Progenitor cell of endocrine pancreas (in vitro differentiated cells): ENCODE results near the gene SMIM35. TPM values are rescaled to one million over a fixed set of nuclear protein-coding genes. Genes with fewer than 3 reads are reported as not detected.

Experiments used
- DNase-seq: peaks from one replicate; pipeline ENCODE4 v3.0.0; 2021; ENCODE audit warnings: low spot score; ENCODE audit not compliant: unreplicated experiment
- H3K27ac Mint-ChIP-seq: 2 replicates; pipeline ENCODE4 v1.8.0; 2021; ENCODE audit warnings: mild to moderate bottlenecking, moderate library complexity, mixed read lengths
- H3K27me3 Mint-ChIP-seq: 2 replicates; pipeline ENCODE4 v1.8.0; 2021; ENCODE audit warnings: mixed read lengths
- H3K36me3 Mint-ChIP-seq: 2 replicates; pipeline ENCODE4 v1.8.0; 2022; ENCODE audit warnings: mixed read lengths; ENCODE audit not compliant: insufficient read depth
- H3K4me1 Mint-ChIP-seq: 2 replicates; pipeline ENCODE4 v1.8.0; 2021; ENCODE audit warnings: low read depth, mixed read lengths
- H3K4me3 Mint-ChIP-seq: 2 replicates; pipeline ENCODE4 v1.8.0; 2021; ENCODE audit warnings: low read depth, mild to moderate bottlenecking, moderate library complexity, mixed read lengths
- H3K9me3 Mint-ChIP-seq: 2 replicates; pipeline ENCODE4 v1.8.0; 2021; ENCODE audit warnings: low read depth, mixed read lengths
- CTCF ChIP-seq: fragments of 200-600 bp; sonication (generic); IDR thresholded peaks from one replicate; pipeline ENCODE4 v1.5.0; 2021; ENCODE audit warnings: antibody characterized with exemption, mild to moderate bottlenecking; ENCODE audit not compliant: unreplicated experiment
- total RNA-seq: library from RNA; stranded (reverse); gene quantifications from 2 replicates; pipeline ENCODE4 v1.2.1, GENCODE V29; 2021

SMIM35 gene
- total RNA-seq, 1 donor from 2014 or later, result not detected

- Mint-ChIP-seq H3K9me3 (peaks cover 5% of the 10 kb centered on the region), H3K4me3 (no peak overlapping the region), H3K27ac (no peak overlapping the region), H3K4me1 (no peaks in the 10 kb centered on the region), H3K36me3 (no peaks in the 10 kb centered on the region), H3K27me3 (peaks cover 13% of the 10 kb centered on the region)
- DNase-seq, result no peak
- no peak for TF ChIP-seq CTCF
Observed at GRCh38 chr11:117999354-117999993, 87.3 kb downstream of the SMIM35 start.

DNA sequence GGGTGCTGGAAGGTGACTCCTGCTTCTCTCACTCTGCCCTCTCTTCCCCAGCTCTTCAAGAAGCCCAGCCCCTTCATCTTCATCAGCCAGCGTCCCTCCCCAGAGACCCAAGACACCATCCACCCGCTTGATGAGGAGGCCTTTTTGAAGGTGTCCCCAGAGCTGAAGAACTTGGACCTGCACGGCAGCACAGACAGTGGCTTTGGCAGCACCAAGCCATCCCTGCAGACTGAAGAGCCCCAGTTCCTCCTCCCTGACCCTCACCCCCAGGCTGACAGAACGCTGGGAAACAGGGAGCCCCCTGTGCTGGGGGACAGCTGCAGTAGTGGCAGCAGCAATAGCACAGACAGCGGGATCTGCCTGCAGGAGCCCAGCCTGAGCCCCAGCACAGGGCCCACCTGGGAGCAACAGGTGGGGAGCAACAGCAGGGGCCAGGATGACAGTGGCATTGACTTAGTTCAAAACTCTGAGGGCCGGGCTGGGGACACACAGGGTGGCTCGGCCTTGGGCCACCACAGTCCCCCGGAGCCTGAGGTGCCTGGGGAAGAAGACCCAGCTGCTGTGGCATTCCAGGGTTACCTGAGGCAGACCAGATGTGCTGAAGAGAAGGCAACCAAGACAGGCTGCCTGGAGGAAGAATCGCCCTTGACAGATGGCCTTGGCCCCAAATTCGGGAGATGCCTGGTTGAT is 88.0 kb downstream of the SMIM35 start:
- Mint-ChIP-seq H3K27me3 (peaks cover 8% of the 10 kb centered on the region), H3K4me3 (no peak overlapping the region), H3K27ac (no peak overlapping the region), H3K36me3 (no peaks in the 10 kb centered on the region), H3K9me3 (no peaks in the 10 kb centered on the region), H3K4me1 (no peaks in the 10 kb centered on the region)
- no peak for DNase-seq
- TF ChIP-seq CTCF, result no peak

DNA sequence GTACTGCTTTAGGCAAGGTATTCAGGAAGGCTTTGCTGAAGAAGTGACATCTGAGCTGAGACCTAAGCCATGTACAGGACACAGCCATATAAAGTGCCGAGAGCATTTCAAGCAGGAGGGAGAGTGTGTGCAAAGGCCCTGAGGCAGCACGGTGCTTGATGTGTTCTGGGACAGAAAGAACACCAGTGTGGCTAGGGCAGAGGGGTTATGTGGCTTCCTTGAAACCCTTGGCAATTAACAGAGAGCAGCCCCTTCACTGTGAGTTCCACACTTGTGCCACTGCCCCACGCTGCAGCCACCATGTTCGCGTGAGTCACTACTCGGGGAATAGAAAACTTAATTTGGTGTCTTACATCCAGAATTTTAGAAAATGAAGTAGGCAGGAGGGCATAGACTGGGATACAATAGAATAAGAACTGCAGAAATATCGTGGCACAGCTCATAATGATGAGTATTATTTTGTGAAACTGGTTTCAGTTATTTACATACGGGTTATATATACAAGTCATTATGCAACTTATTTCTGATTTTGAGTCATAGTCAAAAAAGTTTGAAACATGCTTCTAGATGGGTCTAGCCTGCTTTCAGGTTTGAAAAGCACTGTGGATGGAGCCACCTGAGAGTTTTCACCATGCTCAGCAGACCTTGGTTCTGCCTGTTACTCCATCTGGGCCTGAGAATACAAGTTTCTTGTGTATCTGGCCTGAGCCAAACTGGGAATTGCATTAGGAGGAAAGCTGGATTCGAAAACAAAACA is 88.8 kb downstream of the SMIM35 start:
- H3K4me1 Mint-ChIP-seq, result no peaks in the 10 kb centered on the region
- H3K4me3 Mint-ChIP-seq, result no peak overlapping the region
- no peaks in the 10 kb centered on the region for H3K9me3 Mint-ChIP-seq
- no peak overlapping the region for H3K27ac Mint-ChIP-seq
- peaks cover 8% of the 10 kb centered on the region for H3K27me3 Mint-ChIP-seq
- no peaks in the 10 kb centered on the region for H3K36me3 Mint-ChIP-seq
- no peak for TF ChIP-seq CTCF
- no peak for DNase-seq

- H3K4me1 Mint-ChIP-seq, result no peaks in the 10 kb centered on the region
- peaks cover 10% of the 10 kb centered on the region for H3K27me3 Mint-ChIP-seq
- H3K9me3 Mint-ChIP-seq, result no peaks in the 10 kb centered on the region
- DNase-seq, result no peak
- TF ChIP-seq CTCF, result no peak
- H3K4me3 Mint-ChIP-seq, result no peak overlapping the region
- no peaks in the 10 kb centered on the region for H3K36me3 Mint-ChIP-seq
- H3K27ac Mint-ChIP-seq, result no peak overlapping the region
Observed at GRCh38 chr11:117997406-117997805, 89.4 kb downstream of the SMIM35 start.

DNA sequence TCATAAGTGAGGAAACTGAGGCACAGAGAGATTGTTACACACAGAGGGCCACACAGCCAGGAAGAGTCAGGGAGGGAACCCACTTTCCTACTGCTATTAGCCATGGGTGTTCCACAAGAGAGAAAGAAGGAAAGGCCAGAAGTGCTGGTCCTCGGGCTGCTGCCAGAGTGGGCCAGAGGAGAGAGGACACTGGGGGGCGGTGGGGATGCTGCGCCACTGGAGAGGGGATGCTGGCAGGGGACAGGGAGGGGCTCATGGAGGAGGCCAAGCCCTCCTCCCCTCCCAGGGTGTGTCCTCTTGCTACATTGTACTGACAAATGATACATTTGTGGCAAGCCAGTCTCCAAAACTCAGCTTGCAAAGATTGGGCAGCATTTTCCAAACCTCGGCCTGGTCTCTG is 90.7 kb downstream of the SMIM35 start:
- DNase-seq, result no peak
- H3K27me3 Mint-ChIP-seq, result peaks cover 10% of the 10 kb centered on the region
- no peak for TF ChIP-seq CTCF
- H3K4me1 Mint-ChIP-seq, result no peaks in the 10 kb centered on the region
- H3K4me3 Mint-ChIP-seq, result no peak overlapping the region
- H3K27ac Mint-ChIP-seq, result no peak overlapping the region
- no peaks in the 10 kb centered on the region for H3K9me3 Mint-ChIP-seq
- H3K36me3 Mint-ChIP-seq, result no peaks in the 10 kb centered on the region
